ENCODE results near the gene GNG14.
A peak's percentile ranks its signal among the peaks of the same experiment; 100 is the strongest.
"Not testable (repeated sequence)": the region's sequence is repeated elsewhere in the genome, so short reads cannot be mapped to it uniquely, and the experiment has no call there.

Gene GNG14

DNA sequence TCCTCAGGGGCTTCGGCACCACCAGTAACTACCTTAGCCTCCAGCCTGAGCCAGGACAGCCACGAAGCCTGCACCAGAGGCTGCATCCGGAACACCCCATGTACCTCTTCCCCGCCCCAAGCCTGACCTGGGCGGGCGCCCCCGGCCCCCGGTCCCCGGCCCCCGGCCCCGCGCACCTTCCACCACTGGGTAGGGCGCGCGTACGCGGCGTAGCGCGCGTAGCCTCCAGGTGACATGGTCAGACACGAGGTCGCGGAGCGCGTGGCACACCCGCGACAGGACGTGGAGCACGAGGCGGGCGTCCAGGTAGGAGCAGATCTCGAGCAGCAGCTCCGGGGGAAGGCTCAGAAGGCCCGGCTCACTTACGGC, 8.2 kb downstream of the GNG14 start:
- TF ChIP-seq, protein P1, sequence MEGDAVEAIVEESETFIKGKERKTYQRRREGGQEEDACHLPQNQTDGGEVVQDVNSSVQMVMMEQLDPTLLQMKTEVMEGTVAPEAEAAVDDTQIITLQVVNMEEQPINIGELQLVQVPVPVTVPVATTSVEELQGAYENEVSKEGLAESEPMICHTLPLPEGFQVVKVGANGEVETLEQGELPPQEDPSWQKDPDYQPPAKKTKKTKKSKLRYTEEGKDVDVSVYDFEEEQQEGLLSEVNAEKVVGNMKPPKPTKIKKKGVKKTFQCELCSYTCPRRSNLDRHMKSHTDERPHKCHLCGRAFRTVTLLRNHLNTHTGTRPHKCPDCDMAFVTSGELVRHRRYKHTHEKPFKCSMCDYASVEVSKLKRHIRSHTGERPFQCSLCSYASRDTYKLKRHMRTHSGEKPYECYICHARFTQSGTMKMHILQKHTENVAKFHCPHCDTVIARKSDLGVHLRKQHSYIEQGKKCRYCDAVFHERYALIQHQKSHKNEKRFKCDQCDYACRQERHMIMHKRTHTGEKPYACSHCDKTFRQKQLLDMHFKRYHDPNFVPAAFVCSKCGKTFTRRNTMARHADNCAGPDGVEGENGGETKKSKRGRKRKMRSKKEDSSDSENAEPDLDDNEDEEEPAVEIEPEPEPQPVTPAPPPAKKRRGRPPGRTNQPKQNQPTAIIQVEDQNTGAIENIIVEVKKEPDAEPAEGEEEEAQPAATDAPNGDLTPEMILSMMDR (IDR thresholded peaks at IDR 0.05; ENCODE audit: borderline replicate concordance, insufficient read depth, low read depth, low read length), result no peak
- H3K4me3 ChIP-seq (ENCODE audit: low read depth, low read length), result peak overlapping the region; percentile 93

DNA sequence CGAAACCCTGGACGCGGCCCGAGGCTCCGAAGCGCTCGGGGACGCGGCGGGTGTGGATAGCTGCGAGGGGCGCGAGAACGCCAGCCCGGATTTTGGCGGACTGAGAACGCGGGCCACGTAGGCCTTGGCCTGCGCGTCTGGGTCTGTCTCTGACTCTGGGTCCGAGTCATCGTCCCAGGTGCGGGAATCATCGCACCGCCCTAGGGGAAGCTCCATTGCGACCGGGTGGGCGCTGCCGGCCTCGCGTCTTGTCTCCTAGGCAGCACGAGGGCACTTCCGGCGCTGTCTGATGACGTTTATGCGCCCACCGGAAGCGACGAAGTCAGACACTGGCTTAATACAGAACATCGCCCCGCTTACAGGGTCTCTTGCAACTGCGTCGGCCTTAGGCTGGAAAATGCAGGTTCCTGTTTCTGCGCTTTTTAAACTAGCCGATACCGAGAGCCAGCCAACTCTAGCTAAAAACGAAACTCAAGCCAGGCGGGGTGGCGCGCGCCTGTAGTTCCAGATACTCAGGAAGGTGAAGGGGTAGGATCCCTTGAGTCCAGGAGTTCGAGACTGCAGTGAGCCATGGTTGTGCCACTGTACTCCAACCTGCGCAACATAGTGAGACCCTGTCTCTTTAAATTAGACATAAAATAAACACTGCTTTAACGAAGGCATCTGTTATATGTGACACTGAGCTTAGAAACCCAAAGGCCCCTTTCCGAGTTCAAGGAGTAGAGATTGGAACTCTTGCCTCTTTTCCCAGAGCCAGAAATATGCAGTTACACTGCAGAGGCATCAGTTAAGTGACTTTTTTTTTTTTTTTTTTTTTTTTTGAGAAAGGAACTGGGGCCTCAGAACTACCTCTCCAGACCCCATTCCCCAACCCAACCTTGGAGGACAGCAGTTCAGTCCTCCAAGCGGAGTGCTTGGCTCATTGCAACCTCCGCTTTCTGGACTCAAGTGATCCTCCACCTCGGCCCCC, 8.9 kb downstream of the GNG14 start, which contains the start of gene FBXW9:
Gene FBXW9 (minus strand): TSS at position 266 of the 970 bp plus-strand sequence. CDS start 50 bp downstream, at position 216.
- TF ChIP-seq, protein P1 (IDR thresholded peaks at IDR 0.05; ENCODE audit: borderline replicate concordance, insufficient read depth, low read depth, low read length), result no peak
- peak within 1 kb of the TSS; percentile 93 for H3K4me3 ChIP-seq (ENCODE audit: low read depth, low read length)

DNA sequence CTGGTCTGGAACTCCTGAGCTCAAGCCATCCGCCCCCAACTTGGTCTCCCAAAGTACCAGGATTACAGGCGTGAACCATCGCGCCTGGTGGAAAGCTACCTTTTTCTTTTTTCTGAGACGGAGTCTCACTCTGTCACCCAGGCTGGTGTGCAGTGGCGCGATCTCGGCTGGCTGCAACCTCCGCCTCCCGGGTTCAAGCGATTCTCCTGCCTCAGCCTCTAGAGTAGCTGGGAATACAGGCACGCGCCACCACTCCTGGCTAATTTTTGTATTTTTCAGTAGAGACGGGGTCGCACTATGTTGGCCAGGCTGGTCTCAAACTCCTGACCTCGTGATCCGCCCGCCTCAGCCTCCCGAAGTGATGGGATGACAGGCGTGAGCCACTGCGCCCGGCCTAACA, 9.6 kb downstream of the GNG14 start:
- not testable (repeated sequence) for H3K4me3 ChIP-seq (ENCODE audit: low read depth, low read length)

DNA sequence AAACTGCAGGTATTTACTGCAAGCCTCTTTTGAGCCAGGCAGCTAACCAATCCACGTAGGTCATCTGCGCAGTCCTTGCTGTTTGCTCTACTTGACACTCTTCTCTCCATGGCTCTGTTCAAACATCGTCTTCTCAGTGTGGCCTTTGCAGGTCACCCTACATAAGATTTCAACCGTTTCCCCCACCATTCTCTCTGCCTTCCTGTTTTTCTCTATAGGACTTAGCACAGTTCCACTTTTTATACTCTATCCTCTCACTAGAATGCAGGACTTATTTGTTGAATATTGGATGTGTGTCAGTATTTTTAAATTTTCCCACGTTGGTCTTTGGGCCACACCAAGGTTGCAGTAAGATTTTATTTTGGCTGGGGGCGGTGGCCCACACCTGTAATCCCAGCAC, 10.3 kb downstream of the GNG14 start:
- H3K4me3 ChIP-seq (ENCODE audit: low read depth, low read length), result no peak overlapping the region
- TF ChIP-seq, protein P1 (IDR thresholded peaks at IDR 0.05; ENCODE audit: borderline replicate concordance, insufficient read depth, low read depth, low read length), result no peak

DNA sequence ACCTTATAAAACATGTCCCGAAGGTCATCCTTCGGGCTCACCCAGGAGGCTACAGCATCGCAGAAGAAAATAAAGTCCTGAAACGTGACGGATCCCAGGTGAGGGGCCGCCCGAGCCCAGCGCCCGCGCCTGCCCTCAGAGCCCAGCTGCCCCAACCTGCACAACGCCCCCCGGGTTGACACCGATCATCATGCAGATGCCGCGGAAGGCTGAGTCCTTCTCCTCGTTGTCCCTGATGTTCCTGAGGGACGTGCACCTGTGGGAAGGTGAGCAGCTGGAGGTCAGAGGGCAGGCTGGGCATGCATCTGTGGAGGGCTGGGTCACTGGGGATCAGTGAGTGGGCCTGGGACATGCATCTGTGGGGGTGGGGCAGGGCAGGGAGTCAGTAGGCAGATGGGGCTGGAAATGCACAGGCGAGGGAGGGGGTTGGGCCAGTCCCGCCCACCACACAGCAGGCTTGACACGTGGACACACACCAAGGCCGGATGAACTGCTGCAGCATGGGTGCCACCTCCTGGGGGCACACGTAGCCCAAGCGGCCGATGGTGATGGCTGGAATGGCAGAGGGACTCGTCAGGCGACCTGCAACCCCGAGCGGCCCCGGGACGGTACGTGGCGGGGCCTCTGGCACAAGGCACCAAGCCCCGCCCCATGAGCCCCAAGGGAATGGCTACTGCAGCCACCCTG, 13.9 kb downstream of the GNG14 start:
- TF ChIP-seq, protein P1 (IDR thresholded peaks at IDR 0.05; ENCODE audit: borderline replicate concordance, insufficient read depth, low read depth, low read length), result no peak
- no peak overlapping the region for H3K4me3 ChIP-seq (ENCODE audit: low read depth, low read length)

DNA sequence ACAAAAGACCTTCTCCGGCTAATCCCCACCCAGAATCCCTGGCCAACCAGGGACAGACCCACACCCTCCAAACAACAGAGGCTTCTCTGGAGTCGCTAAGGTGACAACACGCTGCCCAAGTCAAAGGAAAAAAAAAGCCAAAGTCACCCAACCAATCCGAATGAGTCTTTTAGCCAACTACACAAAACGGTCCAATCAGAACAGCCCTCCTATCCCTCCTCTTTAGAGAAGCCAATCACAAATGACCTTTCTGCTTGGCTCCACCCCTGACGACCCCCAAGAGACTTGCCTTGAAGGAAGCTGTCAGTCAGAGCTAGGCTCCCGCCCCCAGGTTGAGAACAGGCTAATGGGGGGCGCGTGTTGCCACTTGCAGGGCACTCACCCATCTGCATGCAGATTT, 15.2 kb downstream of the GNG14 start:
- no peak overlapping the region for H3K4me3 ChIP-seq (ENCODE audit: low read depth, low read length)
- TF ChIP-seq, protein P1 (IDR thresholded peaks at IDR 0.05; ENCODE audit: borderline replicate concordance, insufficient read depth, low read depth, low read length), result no peak

DNA sequence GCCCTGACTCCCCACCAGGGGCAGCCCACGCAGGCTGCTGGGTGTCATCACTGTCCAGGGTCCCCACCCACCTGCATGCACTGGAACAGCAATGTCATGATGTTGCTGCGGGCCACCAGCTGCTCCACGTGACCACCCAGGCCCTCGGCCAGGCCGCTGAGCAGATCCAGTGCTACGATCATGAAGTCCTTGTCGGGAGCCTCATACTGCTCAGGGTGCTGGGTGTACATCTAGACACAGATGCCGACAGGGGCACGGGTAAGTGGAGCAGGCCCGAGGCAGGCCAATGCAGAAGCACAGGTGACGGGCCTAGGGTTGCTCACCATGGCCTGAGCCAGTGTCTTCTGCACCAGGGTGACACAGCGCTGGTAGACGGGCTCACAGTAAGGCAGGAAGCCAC, 17.4 kb downstream of the GNG14 start:
- TF ChIP-seq, protein P1 (IDR thresholded peaks at IDR 0.05; ENCODE audit: borderline replicate concordance, insufficient read depth, low read depth, low read length), result no peak
- no peak overlapping the region for H3K4me3 ChIP-seq (ENCODE audit: low read depth, low read length)

All from GM12875 (cell line).